AG04449 (cell line): ENCODE results near the gene ALG14.
"Not testable (repeated sequence)": the region's sequence is repeated elsewhere in the genome, so short reads cannot be mapped to it uniquely, and the experiment has no call there.

Experiments
- CTCF ChIA-PET: fragments of 350-600 bp; formaldehyde crosslinking; extraction: SDS; loops from one replicate; lab custom pipeline; 2021; ENCODE audit warnings: antibody characterized with exemption; lab: Yijun Ruan, JAX
- POLR2A ChIA-PET: fragments of 400-600, 350-600 bp; formaldehyde crosslinking; extraction: SDS; loops from one replicate; lab custom pipeline; 2020; ENCODE audit warnings: antibody characterized with exemption, inconsistent platforms; lab: Yijun Ruan, JAX
- DNase-seq: peaks from one replicate; pipeline ENCODE4 v3.0.0-alpha.2; 2010; ENCODE audit warnings: low read depth, low spot score
- H3K4me3 ChIP-seq: 2 replicates; pipeline ENCODE4 v1.5.1; 2011; ENCODE audit warnings: low read depth, mild to moderate bottlenecking, control low read depth, low read length
- TF ChIP-seq, protein P1 (sequence below): IDR thresholded peaks from one replicate; pipeline ENCODE4 v1.5.1; 2011; ENCODE audit warnings: mild to moderate bottlenecking, moderate library complexity, low read length, control low read depth, inconsistent platforms; ENCODE audit not compliant: insufficient read depth; ENCODE audit errors: missing control alignments

The ALG14 gene

DNA sequence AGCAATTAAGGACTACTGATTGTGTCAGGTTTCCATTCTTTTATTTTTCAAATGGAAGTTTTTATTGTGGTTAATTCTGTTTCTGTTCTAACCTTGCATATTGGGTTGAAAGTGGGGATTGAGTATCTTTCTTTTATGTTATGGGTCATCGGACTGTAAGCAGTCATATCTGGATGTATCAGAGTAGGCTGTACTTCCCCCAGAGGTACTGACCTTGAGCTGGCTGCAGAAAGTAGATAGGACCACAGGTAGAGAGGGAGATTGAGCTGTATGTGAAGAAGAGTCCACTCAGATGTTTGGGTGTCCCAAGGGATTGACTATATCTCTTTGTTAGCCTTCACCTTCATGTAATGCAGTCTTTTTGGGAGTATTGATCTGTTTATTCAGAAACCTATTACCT lies 20.5 kb upstream of the ALG14 start:
- POLR2A ChIA-PET = no interaction called here
- TF ChIP-seq, protein P1, sequence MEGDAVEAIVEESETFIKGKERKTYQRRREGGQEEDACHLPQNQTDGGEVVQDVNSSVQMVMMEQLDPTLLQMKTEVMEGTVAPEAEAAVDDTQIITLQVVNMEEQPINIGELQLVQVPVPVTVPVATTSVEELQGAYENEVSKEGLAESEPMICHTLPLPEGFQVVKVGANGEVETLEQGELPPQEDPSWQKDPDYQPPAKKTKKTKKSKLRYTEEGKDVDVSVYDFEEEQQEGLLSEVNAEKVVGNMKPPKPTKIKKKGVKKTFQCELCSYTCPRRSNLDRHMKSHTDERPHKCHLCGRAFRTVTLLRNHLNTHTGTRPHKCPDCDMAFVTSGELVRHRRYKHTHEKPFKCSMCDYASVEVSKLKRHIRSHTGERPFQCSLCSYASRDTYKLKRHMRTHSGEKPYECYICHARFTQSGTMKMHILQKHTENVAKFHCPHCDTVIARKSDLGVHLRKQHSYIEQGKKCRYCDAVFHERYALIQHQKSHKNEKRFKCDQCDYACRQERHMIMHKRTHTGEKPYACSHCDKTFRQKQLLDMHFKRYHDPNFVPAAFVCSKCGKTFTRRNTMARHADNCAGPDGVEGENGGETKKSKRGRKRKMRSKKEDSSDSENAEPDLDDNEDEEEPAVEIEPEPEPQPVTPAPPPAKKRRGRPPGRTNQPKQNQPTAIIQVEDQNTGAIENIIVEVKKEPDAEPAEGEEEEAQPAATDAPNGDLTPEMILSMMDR = no peak
- no peak overlapping the region for H3K4me3 ChIP-seq
- no peak for DNase-seq
- CTCF ChIA-PET = interaction anchor here (2.0 kb wide), 1 partner anchor 8 kb away, joined by 4 read pairs; no protein-coding TSS in a partner anchor

DNA sequence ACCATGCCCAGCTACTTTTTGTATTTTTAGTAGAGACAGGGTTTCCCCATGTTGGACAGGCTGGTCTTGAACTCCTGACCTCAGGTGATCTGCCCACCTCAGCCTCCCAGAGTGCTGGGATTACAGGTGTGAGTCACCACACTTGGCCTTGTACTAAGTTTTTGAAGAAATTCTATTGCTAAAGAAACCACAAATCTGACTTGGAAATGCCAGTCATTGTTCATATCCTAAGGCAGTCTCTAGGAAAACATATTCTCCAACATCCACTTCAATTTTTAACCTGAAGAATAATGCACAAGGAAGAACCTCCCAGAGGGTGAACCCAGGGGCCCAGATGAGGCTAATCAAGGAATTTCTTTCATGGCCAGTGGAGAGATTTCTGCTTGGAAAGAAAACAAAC lies 20.1 kb upstream of the ALG14 start:
- CTCF ChIA-PET, H3K4me3 ChIP-seq, POLR2A ChIA-PET, DNase-seq: not testable (repeated sequence)

DNA sequence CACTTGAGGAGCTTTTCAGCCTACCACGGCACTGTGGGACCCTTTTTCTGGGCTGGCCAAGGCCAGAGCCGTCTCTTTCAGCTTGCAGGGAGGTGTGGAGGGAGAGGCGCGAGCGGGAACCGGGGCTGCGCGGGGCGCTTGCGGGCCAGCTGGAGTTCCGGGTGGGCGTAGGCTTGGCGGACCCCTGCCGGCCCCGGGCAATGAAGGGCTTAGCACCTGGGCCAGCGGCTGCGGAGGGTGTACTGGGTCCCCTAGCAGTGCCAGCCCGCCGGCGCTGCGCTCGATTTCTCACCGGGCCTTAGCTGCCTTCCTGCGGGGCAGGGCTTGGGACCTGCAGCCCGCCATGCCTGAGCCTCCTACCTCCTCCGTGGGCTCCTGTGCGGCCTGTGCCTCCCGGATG lies 18.5 kb upstream of the ALG14 start:
- DNase-seq, CTCF ChIA-PET, POLR2A ChIA-PET, H3K4me3 ChIP-seq: not testable (repeated sequence)

DNA sequence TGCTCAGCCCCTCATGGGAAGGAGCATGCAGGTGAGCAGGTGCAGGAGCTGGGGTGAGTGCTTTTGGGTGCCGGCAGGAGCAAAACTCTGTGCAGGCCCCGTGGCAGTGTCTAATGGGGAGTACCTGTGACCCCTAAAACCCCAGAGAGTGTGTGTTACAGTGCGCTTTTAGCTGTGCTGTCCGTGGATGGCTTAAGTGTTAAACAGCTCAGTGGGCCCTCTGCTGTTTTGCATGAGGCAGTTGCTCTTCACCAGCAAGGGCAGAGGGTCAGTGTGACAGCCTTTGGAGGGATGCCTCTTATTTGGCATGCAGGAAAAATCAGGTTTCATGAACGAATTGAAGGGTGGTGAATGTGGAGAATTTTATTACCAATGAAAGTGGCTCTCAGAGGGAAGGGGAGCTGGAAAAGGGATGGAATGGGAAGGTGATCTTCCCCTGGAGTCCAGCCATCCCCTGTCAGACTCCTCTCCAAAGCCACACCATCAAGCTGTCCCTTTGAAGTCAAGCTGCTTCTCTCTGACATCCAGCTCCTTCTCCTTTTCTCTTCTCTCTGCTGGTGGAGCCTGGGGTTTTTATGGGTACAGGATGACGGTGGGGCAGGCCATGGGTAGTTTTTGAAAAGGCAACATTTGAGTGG lies 17.0 kb upstream of the ALG14 start:
- POLR2A ChIA-PET = no interaction called here
- CTCF ChIA-PET = no interaction called here
- DNase-seq = no peak
- no peak overlapping the region for H3K4me3 ChIP-seq
- TF ChIP-seq, protein P1 = no peak

DNA sequence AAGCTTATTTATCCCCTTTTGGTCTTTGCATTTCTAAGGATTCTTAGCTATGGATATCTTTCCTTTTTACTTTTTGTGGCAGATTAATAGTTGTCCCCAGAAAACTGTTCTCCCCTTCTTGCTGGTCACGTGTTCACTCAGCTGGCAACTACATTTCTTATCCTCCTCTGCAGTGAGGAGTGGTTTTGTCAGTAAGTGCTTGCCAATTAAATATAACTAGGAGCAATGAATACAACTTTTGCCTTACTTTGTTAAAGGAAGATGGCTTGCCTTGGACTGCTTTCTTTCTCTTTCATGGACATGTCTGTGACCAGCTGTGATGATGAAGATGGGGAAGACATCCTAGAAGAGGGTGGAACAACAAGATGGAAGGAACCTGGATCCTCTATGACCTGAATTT lies 15.6 kb upstream of the ALG14 start:
- POLR2A ChIA-PET = interaction anchor here (0.9 kb wide), 1 partner anchor 15 kb away, joined by 3 read pairs; the partner anchor contains the start of gene ALG14
- no peak overlapping the region for H3K4me3 ChIP-seq

DNA sequence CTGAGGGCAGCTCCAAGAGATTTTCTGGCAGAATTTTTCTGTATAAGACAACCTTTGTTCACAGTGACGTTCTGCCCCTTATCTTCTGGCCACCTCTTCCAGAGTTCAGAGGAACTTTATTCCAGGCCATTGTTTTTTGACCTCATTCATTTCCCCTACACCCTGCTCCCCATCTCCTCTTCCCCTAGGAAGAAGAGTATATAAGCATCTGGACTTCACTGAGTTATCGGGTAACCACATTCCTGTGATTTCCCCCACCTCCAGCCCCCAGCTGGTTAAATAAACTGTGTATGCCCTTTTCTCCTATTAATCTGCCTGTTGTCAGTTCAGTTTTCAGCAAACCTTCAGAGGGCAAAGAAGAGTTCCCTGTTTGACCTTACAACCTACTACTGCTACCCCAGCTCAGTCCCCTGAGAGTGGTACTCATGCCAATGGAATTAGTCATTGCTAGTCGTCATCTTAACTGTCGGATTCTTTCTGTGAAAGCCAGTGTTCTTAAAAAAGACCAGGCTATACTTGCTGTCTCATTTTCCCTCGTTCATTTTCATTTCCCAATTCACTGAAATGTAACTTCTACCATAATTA lies 14.3 kb upstream of the ALG14 start:
- TF ChIP-seq, protein P1 = no peak
- no peak overlapping the region for H3K4me3 ChIP-seq
- CTCF ChIA-PET = interaction anchor here (0.9 to 2.9 kb wide), 2 partner anchors 14 to 146 kb away, joined by 4 to 10 read pairs; partner anchors contain the start of genes ALG14 and RWDD3
- POLR2A ChIA-PET = no interaction called here
- DNase-seq = peak; percentile 76

More for the DNA sequence above, 15.6 kb upstream of the ALG14 start:
- TF ChIP-seq, protein P1 = no peak
- no peak for DNase-seq
- CTCF ChIA-PET = interaction anchor here (1.1 to 2.9 kb wide), 2 partner anchors 12 to 145 kb away, joined by 3 to 10 read pairs; partner anchors contain the start of gene RWDD3

DNA sequence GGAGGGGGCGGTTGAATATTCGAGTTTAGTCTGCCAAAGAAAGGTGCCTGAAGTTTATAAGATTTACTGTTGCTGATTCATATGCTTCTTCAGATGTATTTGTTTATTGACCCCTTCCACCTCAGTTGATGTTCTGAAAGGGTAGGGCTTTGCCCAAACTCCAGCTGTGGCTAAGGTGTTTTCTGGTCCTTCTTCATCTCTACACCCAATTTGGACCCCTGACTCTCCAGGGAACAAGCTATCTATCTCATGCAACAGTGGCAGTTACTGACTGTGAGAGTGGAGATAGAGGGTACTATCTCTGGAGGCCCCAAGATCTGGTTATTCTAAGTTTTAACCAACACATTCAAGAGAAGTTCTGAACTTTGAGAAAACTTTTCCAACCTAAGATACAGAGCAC lies 12.6 kb upstream of the ALG14 start:
- ChIA-PET CTCF (interaction anchor here (1.3 to 2.7 kb wide), 5 partner anchors 9 to 148 kb away, joined by 3 to 17 read pairs (median 10); partner anchors contain the start of genes ALG14 and RWDD3), POLR2A (no interaction called here)
- no peak for DNase-seq

More for the DNA sequence above, 12.6 kb upstream of the ALG14 start:
- H3K4me3 ChIP-seq = no peak overlapping the region
- TF ChIP-seq, protein P1 = no peak
